CMK (cell line): ENCODE measurements around the gene MGRN1.
A peak's percentile ranks its signal among the peaks of the same experiment; 100 is the strongest.

ENCODE experiments used
- DNase-seq: peaks from one replicate; pipeline ENCODE4 v3.0.0-alpha.2; 2010; ENCODE audit warnings: low read depth

MGRN1 gene

GRCh38 chr16:4624827-4625559, 367 bp downstream of the MGRN1 start:
- DNase-seq, result no peak

GRCh38 chr16:4625560-4626159, 1.0 kb downstream of the MGRN1 start:
- DNase-seq, result no peak

DNA sequence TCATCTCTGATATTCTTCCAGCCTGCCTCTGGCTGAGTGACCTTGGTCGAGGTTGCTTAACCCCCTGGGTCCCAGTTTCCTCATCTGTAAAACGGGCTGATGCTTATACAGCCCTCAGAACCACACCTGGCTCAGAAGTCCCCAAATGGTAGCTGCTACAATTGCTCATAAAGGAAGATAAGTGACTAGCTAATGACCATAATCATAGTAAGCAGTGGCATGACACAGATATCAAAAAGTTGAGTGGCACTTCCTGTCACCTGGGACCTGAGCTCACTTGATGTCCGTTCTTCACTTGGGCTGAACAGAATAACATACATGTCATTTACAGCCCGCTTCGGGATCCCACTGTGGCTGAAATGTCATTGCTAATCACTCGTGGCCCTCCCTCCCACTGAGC, 1.8 kb downstream of the MGRN1 start:
- no peak for DNase-seq

- no peak for DNase-seq
Observed at GRCh38 chr16:4628283-4628682, 3.7 kb downstream of the MGRN1 start.

DNA sequence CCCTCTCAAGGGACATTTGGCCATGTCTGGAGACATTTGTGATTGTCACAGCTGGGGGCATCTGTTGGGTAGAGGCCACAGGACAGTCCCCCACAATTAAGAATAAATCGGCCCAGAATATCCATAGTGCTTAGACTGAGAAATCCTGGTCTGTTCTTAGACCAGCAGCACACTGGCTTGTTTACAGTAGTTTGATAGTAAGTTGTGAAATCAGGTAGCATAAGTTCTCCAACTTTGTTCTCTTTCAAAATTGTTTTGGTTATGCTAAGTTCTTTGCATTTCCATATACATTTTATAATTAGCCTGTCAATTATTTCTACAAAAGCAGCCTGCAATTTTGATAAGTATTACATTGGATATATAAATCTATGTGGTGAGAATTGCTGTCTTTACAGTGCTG, 6.8 kb downstream of the MGRN1 start:
- DNase-seq, result no peak

DNA sequence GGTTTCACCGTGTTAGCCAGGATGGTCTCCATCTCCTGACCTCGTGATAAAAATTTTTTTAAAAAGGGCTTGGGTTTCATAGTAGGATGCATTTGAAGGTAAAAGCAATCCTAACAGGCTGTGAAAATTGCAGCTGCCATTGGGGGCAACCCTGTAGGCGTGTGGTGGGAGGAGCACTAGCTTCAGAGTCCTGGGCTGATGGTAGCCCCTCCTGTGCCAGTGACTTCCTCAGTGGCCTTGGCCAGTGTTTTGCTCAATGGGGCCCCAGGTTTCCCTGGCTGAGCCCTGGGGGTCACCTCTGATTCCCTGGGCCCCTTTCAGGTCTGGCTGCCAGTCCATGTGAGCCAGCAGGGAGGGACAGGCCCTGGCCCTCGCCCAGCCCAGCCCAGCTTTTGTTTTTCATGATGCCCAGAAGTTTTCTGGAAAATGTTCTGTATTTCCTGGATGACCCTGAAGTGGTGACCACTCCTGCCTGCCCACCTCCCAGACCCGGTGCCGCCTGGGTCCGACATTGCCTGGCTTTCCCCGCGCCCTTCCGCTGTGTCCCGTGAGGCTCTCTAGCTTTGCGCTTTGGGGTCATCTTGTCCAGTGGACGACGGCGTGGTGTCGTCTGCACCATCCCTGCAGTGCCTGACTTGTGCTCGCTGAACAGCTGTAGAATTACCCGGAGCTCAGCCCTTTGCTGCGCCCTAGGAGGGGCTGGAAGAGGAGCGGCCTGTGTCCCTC, 9.4 kb downstream of the MGRN1 start:
- no peak for DNase-seq

- no peak for DNase-seq
Observed at GRCh38 chr16:4634768-4635167, 10.1 kb downstream of the MGRN1 start.

GRCh38 chr16:4636196-4636595, 11.6 kb downstream of the MGRN1 start:
- no peak for DNase-seq

DNA sequence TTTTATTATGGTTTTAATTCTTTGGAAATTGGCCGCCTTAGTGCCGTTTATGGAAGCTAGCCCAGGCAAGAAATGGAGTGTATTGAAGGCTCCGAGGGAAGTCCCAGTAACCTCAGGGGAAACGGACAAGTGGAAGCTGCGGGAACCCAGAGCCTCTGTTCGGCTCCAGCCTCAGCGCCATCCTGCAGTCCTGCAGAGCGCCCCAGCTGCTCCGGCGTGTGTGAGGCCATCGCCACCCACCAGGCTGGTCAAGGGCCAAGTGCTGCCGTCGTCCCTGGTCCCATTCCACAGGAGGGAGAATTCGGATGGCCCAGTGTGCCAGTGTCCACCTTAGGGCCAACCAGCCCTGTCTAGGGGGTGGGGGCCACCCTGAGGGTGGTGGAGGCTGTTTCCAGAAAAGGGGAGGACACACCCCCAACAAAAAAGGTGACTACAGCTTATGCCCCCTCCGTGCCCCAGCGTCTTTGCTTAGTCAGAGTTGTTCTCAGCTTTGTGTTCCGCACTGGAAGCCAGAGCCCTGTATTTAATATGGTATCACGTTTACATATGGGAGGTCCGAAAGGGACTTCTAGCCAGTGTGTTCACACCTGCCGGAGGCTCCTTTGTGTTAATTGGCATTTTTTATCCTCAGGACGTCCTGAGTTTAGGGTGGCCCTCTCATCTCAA, 13.0 kb downstream of the MGRN1 start:
- DNase-seq, result no peak

DNA sequence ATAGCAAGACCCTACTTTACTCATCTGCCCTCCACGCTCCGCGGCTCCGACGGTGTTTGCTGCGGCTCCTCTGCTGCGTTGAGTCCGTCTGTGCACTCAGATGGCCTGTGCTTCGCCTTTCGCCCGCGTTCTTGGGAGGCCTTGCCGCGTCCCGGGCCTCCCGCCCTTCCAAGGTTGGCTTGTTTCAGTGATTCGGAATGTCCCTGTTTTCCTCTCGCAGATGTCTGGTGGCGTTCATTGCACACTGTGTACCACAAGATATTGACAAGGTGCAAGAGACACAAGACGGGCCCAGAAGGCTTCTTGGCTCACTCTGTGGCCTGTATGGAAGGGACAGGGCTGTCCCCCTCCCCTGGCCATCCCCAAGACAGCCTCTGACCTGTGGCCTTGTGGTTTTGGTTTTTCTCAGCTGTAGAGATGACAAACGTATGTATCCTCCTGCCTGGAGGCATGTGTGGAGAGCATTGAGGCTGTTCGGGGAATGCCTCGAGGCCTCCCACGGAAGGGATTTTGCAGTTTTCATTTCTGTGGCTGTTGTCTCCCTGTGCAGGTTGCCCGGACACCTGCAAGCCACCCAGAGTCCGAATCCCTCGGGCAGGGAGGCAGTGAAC, 15.4 kb downstream of the MGRN1 start:
- DNase-seq, result no peak

DNA sequence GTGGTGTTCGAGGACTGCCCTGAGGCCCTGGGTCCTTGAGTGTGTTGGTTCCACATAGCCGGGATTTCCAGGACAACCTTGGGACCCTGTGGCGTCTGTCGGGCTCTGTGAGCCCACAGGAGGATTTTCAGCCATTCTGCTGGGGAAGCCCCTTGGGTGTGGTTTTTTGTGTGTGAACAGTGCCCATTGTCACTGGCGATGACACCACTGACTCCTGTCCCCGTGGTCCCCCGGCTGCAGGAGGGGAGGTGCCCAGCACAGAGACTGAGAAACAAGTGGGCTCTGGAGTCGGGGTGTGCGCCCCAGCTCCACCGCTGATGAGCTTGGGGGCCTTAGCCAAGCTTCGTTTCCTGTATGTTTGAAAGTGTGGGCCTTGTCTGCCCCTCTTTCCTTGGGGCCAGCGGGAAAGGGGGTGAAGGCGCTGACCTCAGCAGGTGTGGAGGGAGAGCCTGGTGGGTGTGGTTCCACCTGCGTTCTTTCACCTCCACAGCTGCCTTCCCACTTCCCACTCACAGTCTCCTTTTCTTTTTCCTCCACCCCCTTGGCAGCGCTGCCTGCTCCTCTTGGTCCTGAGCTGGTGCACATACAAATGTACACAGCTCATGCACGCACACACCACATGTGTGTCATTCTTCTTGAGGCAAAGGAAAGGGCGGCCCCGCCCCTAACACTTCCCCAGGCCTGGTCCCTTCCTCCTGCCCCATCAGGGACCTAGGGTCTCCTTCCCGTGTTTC, 16.1 kb downstream of the MGRN1 start:
- no peak for DNase-seq

DNA sequence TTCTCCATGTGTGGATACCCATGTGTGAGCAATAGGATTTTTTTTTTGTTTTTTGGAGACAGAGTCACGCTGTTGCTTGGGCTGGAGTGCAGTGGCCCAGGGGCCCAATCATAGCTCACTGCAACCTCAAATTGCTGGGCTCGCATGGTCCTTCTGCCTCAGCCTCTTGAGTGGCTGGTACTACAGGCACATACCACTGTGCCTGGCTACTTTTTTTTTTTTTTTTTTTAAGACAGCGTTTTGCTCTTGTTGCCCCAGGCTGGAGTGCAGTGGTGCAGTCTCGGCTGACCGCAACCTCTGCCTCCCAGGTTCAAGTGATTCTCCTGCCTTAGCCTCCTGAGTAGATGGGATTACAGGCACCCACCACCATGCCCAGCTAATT, 16.7 kb downstream of the MGRN1 start:
- no peak for DNase-seq

DNA sequence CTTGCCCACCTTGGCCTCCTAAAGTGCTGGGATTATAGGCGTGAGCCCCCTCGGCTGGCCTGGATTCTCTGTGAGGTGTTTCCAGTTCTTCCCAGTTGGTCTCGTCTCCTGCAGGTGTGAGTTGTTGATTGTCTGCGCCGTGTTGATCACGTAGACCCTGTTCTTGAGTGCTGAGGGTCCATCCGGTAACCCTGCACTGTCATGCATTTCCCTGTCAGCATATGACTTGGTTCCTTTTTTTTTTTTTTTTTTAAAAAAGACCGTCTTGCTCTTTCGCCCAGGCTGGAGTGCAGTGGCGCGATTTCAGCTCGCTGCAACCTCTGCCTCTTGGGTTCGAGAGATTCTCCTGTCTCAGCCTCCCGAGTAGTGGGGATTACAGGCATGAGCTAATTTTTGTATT, 17.3 kb downstream of the MGRN1 start:
- DNase-seq, result no peak

DNA sequence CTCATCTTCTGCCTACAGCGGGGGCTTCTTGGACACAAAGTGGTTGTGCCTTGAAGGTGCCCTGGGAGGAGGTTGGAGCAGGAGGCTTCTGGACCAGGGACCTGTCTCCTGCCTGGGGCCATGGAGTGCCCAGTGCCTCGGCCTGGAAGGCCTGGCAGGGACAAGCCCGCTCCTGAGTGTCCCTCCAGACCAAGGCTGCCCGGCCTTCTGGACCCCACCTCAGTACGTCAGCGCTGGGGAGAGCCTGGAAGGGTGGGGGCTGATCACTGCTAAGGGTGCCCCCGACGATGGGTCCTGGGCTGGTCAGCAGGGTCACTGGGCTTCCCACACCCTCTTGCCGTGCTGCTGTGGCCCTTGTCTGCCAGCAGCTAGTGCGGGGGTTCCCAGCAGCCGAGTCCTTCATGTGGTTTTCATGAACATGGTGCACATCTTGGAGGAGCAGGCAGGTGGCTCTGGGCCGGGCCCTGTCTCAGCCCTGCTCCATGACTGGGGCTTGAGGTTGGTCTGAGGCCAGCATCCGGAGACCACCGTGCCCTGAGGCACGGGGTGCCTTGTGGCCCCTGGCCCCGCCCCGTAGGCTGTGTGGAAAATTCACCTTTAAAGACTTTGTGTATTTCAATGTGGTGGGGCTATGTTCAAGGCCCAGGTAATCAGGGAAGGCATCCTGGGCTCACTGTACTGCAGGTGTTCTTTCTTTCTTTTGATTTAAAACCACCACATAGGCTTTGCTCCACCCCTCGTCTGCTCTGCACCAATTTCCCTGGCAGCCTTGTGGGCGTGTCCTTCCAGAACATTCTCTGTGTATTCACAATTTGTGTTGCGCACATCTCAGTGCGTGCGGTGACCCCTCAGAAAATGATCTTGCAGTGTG, 22.4 kb downstream of the MGRN1 start:
- DNase-seq, result no peak

- no peak for DNase-seq
Observed at GRCh38 chr16:4647644-4647980, 23.0 kb downstream of the MGRN1 start.

GRCh38 chr16:4648917-4649316, 24.3 kb downstream of the MGRN1 start:
- no peak for DNase-seq

DNA sequence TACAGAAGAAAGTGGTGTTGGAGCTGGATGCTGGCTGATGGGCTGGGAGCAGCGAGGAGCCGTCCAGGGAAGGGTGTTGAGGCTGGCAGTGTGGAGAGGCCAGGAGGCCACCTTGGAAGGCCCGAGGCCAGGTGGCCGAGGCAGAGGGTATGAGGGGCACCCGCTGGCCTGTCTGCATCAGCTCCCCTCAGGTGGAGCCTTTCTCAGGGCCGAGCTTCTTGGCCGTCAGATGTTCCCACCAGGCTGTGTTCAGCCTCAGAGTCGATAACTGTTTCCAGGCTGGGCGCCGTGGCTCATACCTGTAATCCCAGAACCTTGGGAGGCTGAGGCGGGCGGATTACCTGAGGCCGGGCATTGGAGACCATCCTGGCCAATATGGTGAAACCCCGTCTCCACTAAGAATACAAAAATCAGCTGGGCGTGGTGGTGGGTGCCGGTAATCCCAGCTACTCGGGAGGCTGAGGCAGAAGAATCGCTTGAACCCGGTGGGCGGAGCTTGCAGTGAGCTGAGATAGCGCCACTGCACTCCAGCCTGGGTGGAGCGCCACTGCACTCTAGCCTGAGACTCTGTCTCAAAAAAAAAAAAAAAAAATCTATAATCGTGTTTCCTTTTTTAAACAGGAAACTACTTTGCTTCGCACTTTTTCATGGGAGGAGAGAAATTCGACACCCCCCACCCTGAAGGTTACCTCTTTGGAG, 25.3 kb downstream of the MGRN1 start:
- DNase-seq, result no peak

DNA sequence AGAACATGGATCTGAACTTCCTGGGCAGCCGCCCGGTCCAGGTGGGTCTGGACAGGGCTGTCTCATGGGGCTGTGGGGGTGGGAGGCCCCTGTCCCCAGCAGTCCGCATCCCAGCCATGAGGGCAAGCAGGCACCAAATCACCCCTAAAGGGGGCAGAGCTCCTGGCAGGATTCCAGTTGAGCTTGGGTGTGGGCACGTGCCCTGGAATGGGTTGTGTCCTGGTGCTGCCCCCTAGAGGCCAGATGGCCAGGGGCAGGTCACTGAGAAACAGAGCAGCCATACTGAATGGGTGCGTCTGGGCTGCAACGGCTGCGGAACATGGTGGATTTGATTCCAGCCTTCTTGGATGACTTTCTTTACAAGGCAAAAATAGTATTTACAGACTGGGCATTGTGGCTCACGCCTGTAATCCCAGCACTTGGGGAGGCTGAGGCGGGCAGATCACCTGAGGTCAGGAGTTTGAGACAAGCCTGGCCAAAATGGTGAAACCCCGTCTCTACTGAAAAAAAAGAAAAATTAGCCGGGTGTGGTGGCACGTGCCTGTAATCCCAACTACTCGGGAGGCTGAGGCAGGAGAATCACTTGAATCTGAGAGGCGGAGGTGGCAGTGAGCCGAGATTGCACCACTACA, 25.9 kb downstream of the MGRN1 start:
- peak; percentile 82 for DNase-seq

DNA sequence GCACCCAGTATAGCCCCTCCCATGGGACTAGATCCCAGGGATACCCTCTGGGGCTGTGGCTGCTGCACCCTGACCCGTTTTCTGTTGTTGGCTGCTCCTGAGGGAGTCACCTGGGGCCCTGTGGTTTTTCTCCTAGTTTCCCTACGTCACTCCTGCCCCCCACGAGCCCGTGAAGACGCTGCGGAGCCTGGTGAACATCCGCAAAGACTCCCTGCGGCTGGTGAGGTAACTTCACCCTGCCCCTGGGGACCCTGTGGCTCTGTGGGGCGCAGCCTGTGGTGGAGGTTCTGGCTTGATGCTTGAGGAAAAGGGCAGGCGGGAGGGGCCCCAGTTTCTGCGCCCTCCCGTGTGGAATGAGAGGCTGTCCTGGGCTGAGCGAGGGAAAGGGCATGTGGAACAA, 27.2 kb downstream of the MGRN1 start:
- DNase-seq, result no peak

DNA sequence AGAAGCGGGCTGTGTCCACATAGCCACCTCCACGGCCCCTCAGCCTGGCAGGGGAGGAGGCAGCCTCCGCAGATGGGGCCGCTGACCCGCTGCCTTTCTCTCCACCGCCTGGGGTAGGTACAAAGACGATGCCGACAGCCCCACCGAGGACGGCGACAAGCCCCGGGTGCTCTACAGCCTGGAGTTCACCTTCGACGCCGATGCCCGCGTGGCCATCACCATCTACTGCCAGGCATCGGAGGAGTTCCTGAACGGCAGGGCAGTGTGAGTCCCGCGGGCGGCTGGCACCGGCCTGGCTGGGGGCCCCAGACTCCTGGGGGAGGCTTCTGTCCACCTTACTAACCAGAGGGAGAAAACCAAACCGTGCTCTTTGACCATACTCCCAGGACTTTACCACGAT, 27.9 kb downstream of the MGRN1 start:
- DNase-seq, result no peak
